Bronchial epithelial cell (primary cell): ENCODE results near the gene GPER1. TPM values are rescaled to one million over a fixed set of nuclear protein-coding genes. Genes with fewer than 3 reads are reported as not detected.
"Not testable (repeated sequence)": the region's sequence is repeated elsewhere in the genome, so short reads cannot be mapped to it uniquely, and the experiment has no call there.

Source experiments
- DNase-seq: peaks from one replicate; pipeline ENCODE4 v3.0.0-alpha.2; 2010; ENCODE audit warnings: low read depth
- FAIRE-seq: peaks from 2 replicates; lab custom pipeline; 2011; peaks lifted over from hg19 to GRCh38; lab: Jason Lieb, UNC
- H3K27me3 ChIP-seq: 2 replicates; pipeline ENCODE4 v1.5.1; 2011; ENCODE audit warnings: low read length; ENCODE audit not compliant: control insufficient read depth, insufficient read depth
- H3K36me3 ChIP-seq: 2 replicates; pipeline ENCODE4 v1.5.1; 2011; ENCODE audit warnings: low read length; ENCODE audit not compliant: control insufficient read depth, insufficient read depth
- H3K4me3 ChIP-seq: 2 replicates; pipeline ENCODE4 v1.5.1; 2011; ENCODE audit warnings: mild to moderate bottlenecking, low read depth, low read length, control low read depth
- total RNA-seq: library from RNA; depleted of rRNA; stranded (reverse); fragments of >200 nt; gene quantifications from 2 replicates; pipeline ENCODE4 v1.2.1, GENCODE V29; 2014
- TF ChIP-seq, protein P1 (sequence below): IDR thresholded peaks from 2 replicates; pipeline ENCODE4 v1.5.1; 2011; ENCODE audit warnings: mild to moderate bottlenecking, moderate library complexity, low read length, control low read depth, inconsistent platforms; ENCODE audit not compliant: insufficient read depth, severe bottlenecking

Gene GPER1
- total RNA-seq, result under 0.01 and 0.13 TPM in 2 replicates

DNA sequence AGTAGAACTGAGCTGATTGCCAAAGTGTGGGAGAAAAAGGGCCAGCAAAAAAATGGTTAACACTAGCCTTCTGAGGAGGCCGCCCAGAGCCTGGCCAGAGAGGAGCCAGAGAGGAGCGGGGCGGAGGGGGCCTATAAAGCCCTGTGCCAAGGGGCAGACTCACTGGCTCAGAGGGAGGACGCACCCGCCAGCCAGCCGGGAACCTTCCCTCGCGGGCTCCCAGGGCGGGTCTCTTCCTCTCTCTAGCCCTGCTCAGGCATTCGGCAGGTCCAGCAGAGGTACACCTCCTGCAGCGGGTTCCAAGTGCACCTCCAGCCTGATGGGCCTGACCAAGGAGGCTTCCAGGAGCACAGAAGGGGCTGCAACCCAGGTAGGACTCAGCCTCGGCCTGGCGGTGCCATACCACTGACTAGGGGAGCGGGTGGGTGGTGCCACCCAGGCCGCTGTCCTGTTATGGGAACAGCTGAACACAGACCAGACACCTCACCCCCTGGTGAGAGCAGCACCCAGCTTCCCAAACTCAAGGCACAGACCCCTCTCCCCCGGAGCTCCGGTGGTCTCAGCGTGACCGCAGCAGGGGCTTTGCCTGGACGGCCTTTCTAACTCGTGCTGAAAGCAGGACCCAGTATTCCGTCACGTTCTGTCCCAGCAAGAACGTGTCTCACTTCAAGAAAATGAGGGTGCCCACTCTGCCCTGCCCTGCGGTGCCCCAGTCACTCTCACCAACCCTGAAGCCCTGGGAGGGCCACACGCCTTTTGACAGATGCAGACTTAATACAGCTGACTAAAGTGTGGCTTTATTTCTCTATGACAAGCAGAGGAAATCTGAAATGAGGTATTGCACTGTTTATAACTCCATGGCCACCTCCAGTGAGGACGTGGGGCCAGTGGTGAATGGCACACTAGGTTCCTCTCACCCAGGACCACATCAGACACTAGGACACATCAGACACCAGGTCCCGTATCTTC lies at the start of gene GPER1:
Gene GPER1, plus strand, starts transcription at position 162 of the 969 bp plus-strand sequence. CDS start 3,616 bp downstream, outside the sequence.
- Histone ChIP-seq H3K4me3 (peak within 1 kb of the TSS; percentile 24), H3K36me3 (peaks cover 3% of the 10 kb centered on the region), H3K27me3 (no peaks in the 10 kb centered on the region)
- FAIRE-seq (peak; percentile 47), DNase-seq (no peak)
- TF ChIP-seq, protein P1, sequence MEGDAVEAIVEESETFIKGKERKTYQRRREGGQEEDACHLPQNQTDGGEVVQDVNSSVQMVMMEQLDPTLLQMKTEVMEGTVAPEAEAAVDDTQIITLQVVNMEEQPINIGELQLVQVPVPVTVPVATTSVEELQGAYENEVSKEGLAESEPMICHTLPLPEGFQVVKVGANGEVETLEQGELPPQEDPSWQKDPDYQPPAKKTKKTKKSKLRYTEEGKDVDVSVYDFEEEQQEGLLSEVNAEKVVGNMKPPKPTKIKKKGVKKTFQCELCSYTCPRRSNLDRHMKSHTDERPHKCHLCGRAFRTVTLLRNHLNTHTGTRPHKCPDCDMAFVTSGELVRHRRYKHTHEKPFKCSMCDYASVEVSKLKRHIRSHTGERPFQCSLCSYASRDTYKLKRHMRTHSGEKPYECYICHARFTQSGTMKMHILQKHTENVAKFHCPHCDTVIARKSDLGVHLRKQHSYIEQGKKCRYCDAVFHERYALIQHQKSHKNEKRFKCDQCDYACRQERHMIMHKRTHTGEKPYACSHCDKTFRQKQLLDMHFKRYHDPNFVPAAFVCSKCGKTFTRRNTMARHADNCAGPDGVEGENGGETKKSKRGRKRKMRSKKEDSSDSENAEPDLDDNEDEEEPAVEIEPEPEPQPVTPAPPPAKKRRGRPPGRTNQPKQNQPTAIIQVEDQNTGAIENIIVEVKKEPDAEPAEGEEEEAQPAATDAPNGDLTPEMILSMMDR, result no peak

DNA sequence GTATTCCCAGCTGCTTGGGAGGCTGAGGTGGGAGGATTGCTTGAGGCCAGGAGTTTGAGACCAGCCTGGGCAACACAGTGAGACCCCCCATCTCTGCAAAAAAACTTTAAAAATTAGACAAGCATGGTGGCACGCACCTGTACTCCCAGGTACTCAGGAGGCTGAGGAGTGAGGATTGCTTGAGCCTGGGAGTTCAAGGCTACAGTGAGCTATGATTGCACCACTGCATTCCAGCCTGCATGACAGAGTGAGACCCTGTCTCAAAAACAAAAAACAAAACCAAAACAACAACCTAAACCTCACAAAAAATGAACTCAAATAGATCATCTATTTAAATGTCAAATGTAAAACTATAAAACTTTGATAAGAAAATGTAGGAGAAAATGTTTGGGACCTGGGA lies 47.7 kb upstream of the GPER1 start:
- not testable (repeated sequence) for FAIRE-seq, DNase-seq, H3K36me3 ChIP-seq, H3K27me3 ChIP-seq, H3K4me3 ChIP-seq

DNA sequence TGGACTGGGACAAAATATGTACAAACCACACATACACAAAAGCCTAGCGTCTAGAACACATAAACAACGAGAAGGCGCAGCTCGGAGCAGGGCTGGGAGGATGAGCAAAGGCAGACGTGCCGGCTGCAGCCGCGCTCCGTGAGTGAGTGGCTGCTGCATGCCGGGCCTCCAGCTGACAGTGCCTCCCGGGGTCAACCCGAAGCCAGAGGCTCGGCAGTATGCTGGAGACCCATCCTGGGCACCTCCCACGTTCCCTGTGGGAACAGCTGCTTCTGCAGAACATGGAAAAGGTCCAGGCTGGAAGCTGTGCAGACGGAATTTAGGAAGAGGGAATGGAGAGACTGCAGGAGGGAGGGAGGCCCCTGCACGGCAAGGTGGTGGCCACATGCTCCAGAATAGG lies 47.1 kb upstream of the GPER1 start:
- FAIRE-seq, result no peak
- no peak overlapping the region for H3K4me3 ChIP-seq
- TF ChIP-seq, protein P1, result no peak
- H3K27me3 ChIP-seq, result no peaks in the 10 kb centered on the region
- no peak for DNase-seq
- no peaks in the 10 kb centered on the region for H3K36me3 ChIP-seq

DNA sequence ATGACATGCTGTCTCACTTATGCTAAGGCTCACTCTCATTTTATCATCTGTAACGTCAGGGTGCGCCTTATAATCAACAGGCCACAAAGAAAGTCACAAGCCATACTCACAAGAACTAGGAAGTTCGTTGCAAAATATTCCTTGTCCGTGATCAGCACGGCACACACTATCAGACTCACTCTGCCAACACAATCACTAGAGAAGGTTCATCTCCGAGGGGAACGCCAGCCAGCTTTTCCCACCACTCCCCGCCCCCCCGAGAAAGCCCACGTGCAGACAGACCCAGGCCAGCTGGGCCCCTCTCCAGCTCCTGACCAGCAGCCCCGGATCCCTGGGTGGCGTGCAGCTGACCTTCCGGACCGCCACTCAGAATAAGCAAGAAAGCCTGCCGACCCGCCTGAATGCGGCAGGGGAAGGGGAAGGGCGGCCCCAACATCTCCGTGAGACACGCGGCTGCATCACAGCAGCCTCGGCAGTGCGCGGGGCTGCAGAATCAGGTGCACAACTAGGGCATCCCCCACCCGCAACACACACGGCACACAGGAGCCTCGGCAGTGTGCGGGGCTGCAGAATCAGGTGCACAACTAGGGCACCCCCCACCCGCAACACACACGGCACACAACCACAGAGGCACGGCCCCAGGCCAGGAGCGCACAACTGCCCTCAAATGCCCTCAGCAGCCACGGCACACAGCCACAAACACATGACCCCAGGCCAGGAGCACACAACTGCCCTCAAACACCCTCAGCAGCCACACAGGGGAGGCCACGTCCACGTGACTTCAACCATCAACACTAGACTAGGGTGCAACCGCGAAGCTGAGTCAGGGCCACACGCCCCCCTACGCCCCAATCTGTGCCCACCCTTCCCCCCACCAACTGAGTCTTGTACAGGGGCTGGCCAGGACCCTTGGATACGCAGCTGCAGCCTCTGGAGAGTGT lies 46.1 kb upstream of the GPER1 start:
- Histone ChIP-seq H3K27me3 (no peaks in the 10 kb centered on the region), H3K4me3 (no peak overlapping the region), H3K36me3 (no peaks in the 10 kb centered on the region)
- DNase-seq (no peak), FAIRE-seq (no peak)
- TF ChIP-seq, protein P1, result no peak

DNA sequence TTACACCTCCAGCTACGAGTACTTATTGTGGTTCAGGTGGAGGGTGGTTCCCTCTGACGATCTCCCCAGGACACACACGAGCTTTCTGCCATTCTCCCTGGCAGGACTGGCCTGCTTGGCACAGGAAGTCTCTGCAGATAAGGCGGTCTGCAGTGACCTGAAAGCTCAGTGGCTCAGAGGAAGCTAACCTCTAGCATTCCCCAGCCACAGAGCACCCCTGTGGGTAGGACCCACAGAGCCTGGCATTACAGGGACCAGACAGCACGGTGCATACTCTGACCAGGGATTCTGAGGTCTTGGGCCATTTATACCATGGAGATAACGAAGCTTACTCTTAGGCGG lies 45.5 kb upstream of the GPER1 start:
- DNase-seq (no peak), FAIRE-seq (no peak)
- Histone ChIP-seq H3K36me3 (no peaks in the 10 kb centered on the region), H3K4me3 (no peak overlapping the region), H3K27me3 (no peaks in the 10 kb centered on the region)
- TF ChIP-seq, protein P1, result no peak
